GM21529 (cell line): ENCODE results near the gene CCDC15.
"Not testable (repeated sequence)": the region's sequence is repeated elsewhere in the genome, so short reads cannot be mapped to it uniquely, and the experiment has no call there.

Experiments
- ATAC-seq: cut with Tn5 transposase; IDR thresholded peaks from one replicate; pipeline ENCODE4 v1.9.1; 2021; ENCODE audit not compliant: unreplicated experiment

CCDC15 gene

GRCh38 chr11:125081098-125081798 is 127.2 kb downstream of the CCDC15 start:
- no peak for ATAC-seq

DNA sequence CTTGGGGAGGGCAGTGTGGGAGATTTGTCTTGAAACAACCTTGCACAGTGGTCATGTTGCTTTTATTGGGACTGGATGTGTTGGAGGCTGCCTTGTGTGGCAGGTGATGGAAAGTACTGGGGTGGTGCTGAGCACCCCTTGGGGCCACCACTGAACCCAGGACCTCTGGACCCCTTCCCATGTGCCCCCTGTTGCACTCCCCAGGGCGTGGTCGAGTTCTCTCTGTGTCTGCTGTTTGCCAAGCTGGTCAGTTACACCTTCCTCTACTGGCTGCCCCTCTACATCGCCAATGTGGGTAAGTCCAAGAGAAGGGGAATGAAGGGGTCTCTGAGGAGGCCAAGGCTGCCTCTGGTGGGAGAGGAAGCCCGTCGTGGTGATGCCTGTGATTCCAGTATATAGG is 128.0 kb downstream of the CCDC15 start:
- no peak for ATAC-seq

GRCh38 chr11:125082611-125083311 is 128.8 kb downstream of the CCDC15 start:
- ATAC-seq: no peak

DNA sequence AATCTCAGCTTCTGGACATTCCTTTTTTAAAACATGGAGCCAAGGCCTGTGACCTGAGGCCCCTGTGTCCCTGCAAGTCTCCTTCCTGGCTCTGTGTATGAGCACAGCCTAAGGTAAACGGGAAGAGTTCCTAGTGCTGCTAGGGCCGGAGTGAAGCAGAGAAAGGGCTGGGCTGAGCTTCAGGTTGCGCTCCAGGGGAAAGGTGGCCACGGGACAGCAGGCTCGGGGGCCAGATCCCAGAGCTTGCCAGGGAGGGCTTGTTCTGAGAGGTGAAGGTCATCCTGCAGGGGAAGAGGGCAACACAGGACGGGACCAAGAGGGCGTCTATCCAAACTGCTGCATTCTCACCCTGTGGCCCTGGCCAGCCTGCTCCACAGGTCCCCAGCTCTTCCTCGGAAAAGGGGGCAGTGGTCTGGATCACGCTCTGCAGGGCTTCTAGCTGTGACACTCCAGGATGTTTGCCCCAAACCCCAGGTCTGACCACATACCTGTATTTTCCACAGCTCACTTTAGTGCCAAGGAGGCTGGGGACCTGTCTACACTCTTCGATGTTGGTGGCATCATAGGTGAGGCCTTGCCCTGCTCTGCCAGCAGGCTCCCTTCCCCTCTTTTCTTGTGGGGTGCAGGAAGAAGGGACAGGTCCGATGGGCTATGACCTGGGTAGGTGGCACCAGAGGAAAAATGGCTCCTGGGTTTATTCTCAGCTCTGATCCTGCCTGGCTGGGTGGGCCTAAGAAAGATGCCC is 129.5 kb downstream of the CCDC15 start:
- ATAC-seq: no peak

GRCh38 chr11:125084057-125084416 is 130.0 kb downstream of the CCDC15 start:
- no peak for ATAC-seq

DNA sequence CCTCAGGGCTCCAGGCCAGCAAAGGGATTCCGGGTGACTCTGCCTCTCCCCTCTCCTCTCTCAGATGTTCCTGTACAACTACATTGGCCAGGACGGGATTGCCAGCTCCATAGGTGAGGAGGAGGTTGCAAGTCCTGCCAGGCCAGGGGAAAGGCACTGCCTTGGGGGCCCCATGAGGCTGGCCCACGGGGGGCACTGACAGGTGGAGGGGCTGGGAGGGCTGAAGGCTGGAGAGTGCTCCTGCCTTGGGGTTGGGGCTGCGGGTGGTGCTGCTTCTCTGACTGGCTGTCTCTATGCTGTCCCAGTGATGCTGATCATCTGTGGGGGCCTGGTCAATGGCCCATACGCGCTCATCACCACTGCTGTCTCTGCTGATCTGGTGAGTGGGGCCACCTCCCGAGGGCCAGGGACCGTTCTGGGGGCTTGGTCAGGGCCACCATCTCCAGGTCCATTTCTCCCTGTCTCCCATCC is 130.8 kb downstream of the CCDC15 start:
- no peak for ATAC-seq

DNA sequence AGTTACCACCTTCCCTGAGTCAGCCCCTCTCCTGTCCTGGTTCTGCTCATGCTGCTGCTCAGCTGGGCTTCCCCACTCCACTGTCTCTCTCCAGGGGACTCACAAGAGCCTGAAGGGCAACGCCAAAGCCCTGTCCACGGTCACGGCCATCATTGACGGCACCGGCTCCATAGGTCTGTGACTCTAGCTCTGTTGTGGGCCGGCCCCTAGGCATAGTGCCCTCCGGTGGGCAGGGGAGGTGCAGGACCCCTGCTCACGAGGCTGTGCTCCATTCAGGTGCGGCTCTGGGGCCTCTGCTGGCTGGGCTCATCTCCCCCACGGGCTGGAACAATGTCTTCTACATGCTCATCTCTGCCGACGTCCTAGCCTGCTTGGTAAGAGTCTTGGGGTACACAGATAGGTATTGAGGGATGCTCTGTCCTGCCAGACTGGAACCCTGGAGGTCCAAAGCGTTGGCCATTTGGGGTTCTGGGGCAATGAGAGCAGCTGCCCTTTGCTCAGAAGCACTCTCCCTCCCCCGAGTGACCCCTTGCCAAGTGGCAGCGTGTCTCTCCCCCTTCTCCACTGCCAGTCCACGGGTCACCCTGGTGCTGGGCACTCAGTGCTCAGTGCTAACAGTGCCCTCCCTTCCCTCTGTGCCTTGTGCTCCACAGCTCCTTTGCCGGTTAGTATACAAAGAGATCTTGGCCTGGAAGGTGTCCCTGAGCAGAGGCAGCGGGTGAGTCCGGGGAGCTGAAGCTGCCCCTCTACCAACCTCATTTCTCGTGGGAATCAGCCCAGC is 131.5 kb downstream of the CCDC15 start:
- no peak for ATAC-seq

- no peak for ATAC-seq
Observed at GRCh38 chr11:125086633-125087296, 132.8 kb downstream of the CCDC15 start.

GRCh38 chr11:125088123-125088522 is 134.1 kb downstream of the CCDC15 start:
- ATAC-seq: no peak

DNA sequence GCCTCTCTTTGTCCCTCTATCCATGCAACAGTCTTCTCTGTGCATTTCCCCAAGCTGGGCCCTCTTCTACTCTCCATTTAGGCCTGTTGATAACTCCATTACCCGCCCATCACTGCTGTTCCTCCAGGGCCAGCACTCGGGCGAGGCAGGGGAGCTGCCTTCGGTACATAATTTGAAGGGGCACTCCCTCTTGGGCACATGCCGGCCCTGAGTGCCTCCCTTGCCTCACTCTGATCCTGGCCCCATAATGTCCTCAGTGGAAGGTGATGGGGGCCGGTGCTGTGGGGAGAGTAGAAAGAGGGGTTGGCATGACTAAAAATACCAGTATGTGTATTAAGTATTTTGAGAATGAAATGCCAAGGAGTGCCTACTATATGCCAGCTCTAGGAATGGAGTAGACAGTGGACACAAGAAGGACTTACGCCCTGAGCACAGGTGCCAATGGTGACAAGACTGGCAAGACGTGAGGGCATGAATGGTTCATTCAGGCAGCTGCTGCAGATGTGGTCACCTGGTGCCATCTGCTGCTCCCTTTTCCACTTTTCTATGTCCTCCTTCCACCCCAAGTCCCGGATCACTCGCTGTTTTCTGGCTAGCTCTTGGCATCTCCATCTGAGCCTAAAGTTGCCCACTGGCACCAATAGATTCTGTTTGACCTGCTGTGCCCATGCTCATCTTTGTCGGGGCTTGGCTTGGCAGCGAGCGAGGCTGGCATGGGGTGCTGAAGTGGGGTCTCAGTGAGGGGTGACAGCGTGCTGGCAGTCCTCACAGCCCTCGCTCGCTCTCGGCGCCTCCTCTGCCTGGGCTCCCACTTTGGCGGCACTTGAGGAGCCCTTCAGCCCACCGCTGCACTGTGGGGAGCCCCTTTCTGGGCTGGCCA is 134.8 kb downstream of the CCDC15 start:
- no peak for ATAC-seq

GRCh38 chr11:125089481-125089880 is 135.5 kb downstream of the CCDC15 start:
- ATAC-seq: not testable (repeated sequence)

GRCh38 chr11:125090151-125090550 is 136.1 kb downstream of the CCDC15 start:
- ATAC-seq: not testable (repeated sequence)

DNA sequence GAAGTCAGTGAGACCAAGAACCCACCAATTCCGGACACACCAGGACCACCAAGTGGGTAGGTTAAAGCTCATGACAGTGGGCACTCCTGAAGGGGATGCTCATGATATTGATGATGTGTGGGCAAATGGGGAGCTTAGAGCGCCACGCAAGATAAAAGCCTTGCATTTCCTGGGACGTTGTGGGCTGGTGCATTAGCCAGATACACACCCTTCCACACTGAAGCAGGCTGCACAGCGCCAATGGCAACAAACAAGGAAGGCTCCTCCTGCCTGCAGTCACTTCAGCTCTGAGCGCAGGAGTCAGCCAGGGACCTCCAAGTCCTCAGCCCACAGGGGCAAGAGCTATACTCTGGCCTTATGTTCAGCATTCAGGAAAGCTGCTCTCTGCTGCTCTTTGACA is 136.8 kb downstream of the CCDC15 start:
- ATAC-seq: no peak
